Karpas-422 (cell line): ENCODE results near the gene UBTD1. TPM values are rescaled to one million over a fixed set of nuclear protein-coding genes. Genes with fewer than 3 reads are reported as not detected.
"Not testable (repeated sequence)": the region's sequence is repeated elsewhere in the genome, so short reads cannot be mapped to it uniquely, and the experiment has no call there.

Source experiments
- DNase-seq: peaks from one replicate; pipeline ENCODE4 v3.0.0-alpha.2; 2015
- H2AFZ ChIP-seq: fragments of 200-600 bp; sonication (generic); 2 replicates; pipeline ENCODE4 v1.6.1; 2014; ENCODE audit warnings: antibody characterized with exemption, low read length, mixed read lengths
- H3K27ac ChIP-seq: fragments of 200-600 bp; sonication (generic); 2 replicates; pipeline ENCODE4 v1.5.1; 2014; ENCODE audit warnings: mild to moderate bottlenecking, low read length, moderate library complexity
- H3K27me3 ChIP-seq: fragments of 200-600 bp; sonication (generic); 2 replicates; pipeline ENCODE4 v1.6.1; 2014; ENCODE audit warnings: low read length, mixed read lengths
- H3K36me3 ChIP-seq: fragments of 200-600 bp; sonication (generic); 2 replicates; pipeline ENCODE4 v1.6.1; 2014; ENCODE audit warnings: low read length, mixed read lengths; ENCODE audit not compliant: insufficient read depth
- H3K4me1 ChIP-seq: fragments of 200-600 bp; sonication (generic); 2 replicates; pipeline ENCODE4 v1.6.1; 2014; ENCODE audit warnings: mild to moderate bottlenecking, low read length, mixed read lengths
- H3K4me2 ChIP-seq: fragments of 200-600 bp; sonication (generic); 2 replicates; pipeline ENCODE4 v1.6.1; 2014; ENCODE audit warnings: low read length, low read depth, mild to moderate bottlenecking; ENCODE audit not compliant: poor library complexity, severe bottlenecking
- H3K4me3 ChIP-seq: fragments of 200-600 bp; sonication (generic); 2 replicates; pipeline ENCODE4 v1.5.1; 2014; ENCODE audit warnings: mild to moderate bottlenecking, antibody characterized with exemption, low read length, mixed read lengths
- H3K79me2 ChIP-seq: fragments of 200-600 bp; sonication (generic); 2 replicates; pipeline ENCODE4 v1.6.1; 2014; ENCODE audit warnings: mild to moderate bottlenecking, low read length, mixed read lengths
- H3K9ac ChIP-seq: fragments of 200-600 bp; sonication (generic); 2 replicates; pipeline ENCODE4 v1.6.0; 2014; ENCODE audit warnings: low read length
- H3K9me2 ChIP-seq: fragments of 200-600 bp; sonication (generic), shearing (Covaris generic); replicated peaks from 2 replicates; pipeline ENCODE4 v1.6.0; 2014; ENCODE audit warnings: mild to moderate bottlenecking, low read length, moderate library complexity; ENCODE audit not compliant: insufficient read depth
- H3K9me3 ChIP-seq: fragments of 300-700, 200-600 bp; sonication (generic); 2 replicates; pipeline ENCODE4 v1.6.1; 2014; ENCODE audit warnings: low read length, mixed read lengths
- H4K20me1 ChIP-seq: fragments of 200-600 bp; sonication (generic); 2 replicates; pipeline ENCODE4 v1.6.1; 2014; ENCODE audit warnings: mild to moderate bottlenecking, antibody characterized with exemption, low read length, low read depth; ENCODE audit not compliant: insufficient read depth
- total RNA-seq: library from RNA; depleted of rRNA; stranded (reverse); fragments of >200 nt; shearing (Covaris generic); gene quantifications from 2 replicates; pipeline ENCODE4 v1.2.3, GENCODE V29; 2014; ENCODE audit warnings: low replicate concordance

The UBTD1 gene
- total RNA-seq, 1 experiment from 2014 or later, result 0.11 TPM

- no peaks in the 10 kb centered on the region for H3K9me2 ChIP-seq
- H3K4me3 ChIP-seq, result no peak overlapping the region
- H2AFZ ChIP-seq, result no peak overlapping the region
- no peaks in the 10 kb centered on the region for H4K20me1 ChIP-seq
- H3K36me3 ChIP-seq, result peaks cover 9% of the 10 kb centered on the region; the same call in 1 of the 2 replicates
- H3K27ac ChIP-seq, result no peak overlapping the region
- no peaks in the 10 kb centered on the region for H3K27me3 ChIP-seq
- no peaks in the 10 kb centered on the region; the same call in 1 of the 2 replicates for H3K79me2 ChIP-seq
- H3K9me3 ChIP-seq, result no peaks in the 10 kb centered on the region
- no peak for DNase-seq
- no peaks in the 10 kb centered on the region for H3K4me1 ChIP-seq
- no peak overlapping the region for H3K4me2 ChIP-seq
- H3K9ac ChIP-seq, result no peak overlapping the region
Measured at GRCh38 chr10:97474918-97475317, 23.8 kb upstream of the UBTD1 start.

DNA sequence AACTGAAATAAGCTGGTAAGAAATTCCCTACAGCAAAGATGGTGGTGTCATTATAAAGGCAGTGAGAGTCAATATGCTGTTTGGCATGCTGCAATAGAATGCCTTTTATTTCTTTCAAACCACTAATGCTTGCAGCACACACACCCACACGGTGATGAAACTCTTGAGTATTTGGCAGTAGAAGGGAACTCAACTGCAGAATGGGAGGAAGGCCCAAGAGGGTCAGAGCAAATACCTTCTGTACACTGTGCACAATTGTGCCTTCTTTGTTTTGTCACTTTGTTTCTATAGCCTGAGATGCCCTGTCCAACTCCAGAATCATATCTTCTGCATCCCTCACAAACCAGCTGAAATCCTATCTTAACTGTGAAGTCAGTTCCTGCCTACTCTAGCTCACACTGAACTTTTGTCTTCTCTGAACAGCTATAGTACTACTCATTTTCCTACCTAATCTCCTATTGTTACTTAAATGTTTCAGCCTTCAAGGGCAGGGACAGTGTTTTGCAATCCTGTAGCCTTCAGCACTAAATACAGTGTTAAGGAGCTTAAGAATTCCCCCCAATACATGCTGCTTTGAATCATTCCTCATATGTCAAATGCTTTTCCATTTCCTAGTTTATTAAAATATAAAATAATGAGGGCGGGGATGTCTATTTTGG lies 22.7 kb upstream of the UBTD1 start:
- Histone ChIP-seq H3K27me3 (no peaks in the 10 kb centered on the region), H3K36me3 (peaks cover 15% of the 10 kb centered on the region; the same call in 1 of the 2 replicates), H3K27ac (no peak overlapping the region), H3K4me1 (no peaks in the 10 kb centered on the region), H4K20me1 (no peaks in the 10 kb centered on the region), H3K9ac (no peak overlapping the region), H3K9me3 (no peaks in the 10 kb centered on the region), H3K79me2 (no peaks in the 10 kb centered on the region; the same call in 1 of the 2 replicates), H3K9me2 (no peaks in the 10 kb centered on the region), H3K4me3 (no peak overlapping the region), H3K4me2 (no peak overlapping the region), H2AFZ (no peak overlapping the region)
- DNase-seq, result no peak

- H3K9me3 ChIP-seq, H3K4me2 ChIP-seq, H4K20me1 ChIP-seq, H3K79me2 ChIP-seq, H2AFZ ChIP-seq, H3K4me1 ChIP-seq, H3K27me3 ChIP-seq, H3K9ac ChIP-seq, DNase-seq, H3K4me3 ChIP-seq, H3K9me2 ChIP-seq, H3K27ac ChIP-seq: not testable (repeated sequence)
- peaks cover 15% of the 10 kb centered on the region; the same call in 1 of the 2 replicates for H3K36me3 ChIP-seq
Measured at GRCh38 chr10:97479410-97479809, 19.3 kb upstream of the UBTD1 start.

GRCh38 chr10:97479939-97480338 lies 18.8 kb upstream of the UBTD1 start:
- Histone ChIP-seq H3K4me3 (no peak overlapping the region), H3K4me1 (no peaks in the 10 kb centered on the region), H3K27ac (no peak overlapping the region), H4K20me1 (no peaks in the 10 kb centered on the region), H2AFZ (no peak overlapping the region), H3K36me3 (peaks cover 15% of the 10 kb centered on the region; the same call in 1 of the 2 replicates), H3K79me2 (peaks cover 5% of the 10 kb centered on the region; the same call in 1 of the 2 replicates), H3K4me2 (no peak overlapping the region), H3K9me3 (no peaks in the 10 kb centered on the region), H3K27me3 (no peaks in the 10 kb centered on the region), H3K9ac (no peak overlapping the region), H3K9me2 (no peaks in the 10 kb centered on the region)
- peak; percentile 68 for DNase-seq

- Histone ChIP-seq H3K9me2 (no peaks in the 10 kb centered on the region), H4K20me1 (no peaks in the 10 kb centered on the region), H3K4me2 (no peak overlapping the region), H3K27me3 (no peaks in the 10 kb centered on the region), H3K4me3 (no peak overlapping the region), H3K27ac (no peak overlapping the region), H3K9ac (no peak overlapping the region), H2AFZ (no peak overlapping the region), H3K9me3 (no peaks in the 10 kb centered on the region), H3K79me2 (peaks cover 11% of the 10 kb centered on the region), H3K36me3 (peaks cover 15% of the 10 kb centered on the region; the same call in 1 of the 2 replicates), H3K4me1 (no peaks in the 10 kb centered on the region)
- no peak for DNase-seq
Measured at GRCh38 chr10:97481071-97481470, 17.7 kb upstream of the UBTD1 start.

- H3K27ac ChIP-seq, result no peak overlapping the region
- H3K9me2 ChIP-seq, result no peaks in the 10 kb centered on the region
- H3K9ac ChIP-seq, result no peak overlapping the region
- peaks cover 11% of the 10 kb centered on the region; the same call in 1 of the 2 replicates for H3K36me3 ChIP-seq
- no peaks in the 10 kb centered on the region for H3K27me3 ChIP-seq
- H3K9me3 ChIP-seq, result no peaks in the 10 kb centered on the region
- no peaks in the 10 kb centered on the region for H3K4me1 ChIP-seq
- H3K4me3 ChIP-seq, result no peak overlapping the region
- no peak overlapping the region for H3K4me2 ChIP-seq
- no peak overlapping the region for H2AFZ ChIP-seq
- H3K79me2 ChIP-seq, result peaks cover 19% of the 10 kb centered on the region
- DNase-seq, result no peak
- no peaks in the 10 kb centered on the region for H4K20me1 ChIP-seq
Measured at GRCh38 chr10:97482381-97482780, 16.3 kb upstream of the UBTD1 start.

- Histone ChIP-seq H3K4me1 (no peaks in the 10 kb centered on the region), H3K4me2 (no peak overlapping the region), H3K79me2 (peaks cover 29% of the 10 kb centered on the region), H2AFZ (no peak overlapping the region), H3K9me3 (no peaks in the 10 kb centered on the region), H4K20me1 (no peaks in the 10 kb centered on the region), H3K9me2 (no peaks in the 10 kb centered on the region), H3K9ac (no peak overlapping the region), H3K27ac (no peak overlapping the region), H3K4me3 (no peak overlapping the region), H3K36me3 (peaks cover 11% of the 10 kb centered on the region; the same call in 1 of the 2 replicates), H3K27me3 (no peaks in the 10 kb centered on the region)
- DNase-seq, result no peak
Measured at GRCh38 chr10:97483506-97483905, 15.2 kb upstream of the UBTD1 start.

DNA sequence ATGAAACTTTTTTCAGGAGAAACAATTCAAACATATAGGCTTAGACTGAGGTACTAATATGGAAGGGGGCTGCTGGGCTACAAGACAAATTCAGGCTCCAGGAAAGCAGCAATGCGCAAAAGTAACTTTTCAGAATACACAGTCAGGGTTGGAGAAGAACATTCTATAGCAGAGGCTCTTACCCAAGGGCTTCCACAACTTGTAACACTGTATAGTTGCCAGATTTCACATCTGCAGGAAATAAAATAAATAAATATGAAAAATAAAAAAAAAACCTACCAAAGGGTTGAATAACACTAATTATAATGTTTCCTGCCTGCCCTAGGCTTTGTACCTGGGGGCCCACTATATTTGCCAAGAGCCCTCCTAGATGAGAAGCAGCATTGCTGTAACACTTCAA lies 14.8 kb upstream of the UBTD1 start:
- no peak for DNase-seq
- Histone ChIP-seq H3K4me3 (no peak overlapping the region), H3K79me2 (peaks cover 33% of the 10 kb centered on the region), H4K20me1 (no peaks in the 10 kb centered on the region), H3K4me2 (no peak overlapping the region), H3K9me3 (no peaks in the 10 kb centered on the region), H3K9me2 (no peaks in the 10 kb centered on the region), H3K9ac (no peak overlapping the region), H3K27me3 (no peaks in the 10 kb centered on the region), H2AFZ (no peak overlapping the region), H3K27ac (no peak overlapping the region), H3K4me1 (no peaks in the 10 kb centered on the region), H3K36me3 (peaks cover 11% of the 10 kb centered on the region; the same call in 1 of the 2 replicates)
